NK-92 (cell line): ENCODE data around the gene S100A11.

Experiments
- DNase-seq: peaks from one replicate; lab custom pipeline; 2025; ENCODE audit not compliant: unreplicated experiment; lab: John Stamatoyannopoulos, UW

S100A11 gene

DNA sequence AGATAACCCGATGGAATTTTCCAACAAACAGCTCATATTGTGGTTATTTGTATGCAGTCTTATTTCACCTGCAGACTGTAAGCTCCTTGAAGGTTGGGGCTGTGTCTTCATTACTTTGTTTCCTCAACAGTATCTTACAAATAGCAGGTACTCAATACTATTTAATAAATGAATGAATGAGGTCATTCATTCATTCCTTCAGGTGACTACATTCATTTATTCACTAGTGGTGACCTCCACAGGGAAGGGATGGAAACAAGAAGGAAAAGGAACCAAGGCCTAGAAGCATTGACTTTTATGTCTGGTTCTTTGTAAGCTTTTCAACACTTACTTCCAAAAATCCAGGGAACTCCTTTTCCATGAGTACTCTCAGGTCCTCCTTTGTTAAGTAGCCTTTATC, 51.0 kb downstream of the S100A11 start:
- no peak for DNase-seq

DNA sequence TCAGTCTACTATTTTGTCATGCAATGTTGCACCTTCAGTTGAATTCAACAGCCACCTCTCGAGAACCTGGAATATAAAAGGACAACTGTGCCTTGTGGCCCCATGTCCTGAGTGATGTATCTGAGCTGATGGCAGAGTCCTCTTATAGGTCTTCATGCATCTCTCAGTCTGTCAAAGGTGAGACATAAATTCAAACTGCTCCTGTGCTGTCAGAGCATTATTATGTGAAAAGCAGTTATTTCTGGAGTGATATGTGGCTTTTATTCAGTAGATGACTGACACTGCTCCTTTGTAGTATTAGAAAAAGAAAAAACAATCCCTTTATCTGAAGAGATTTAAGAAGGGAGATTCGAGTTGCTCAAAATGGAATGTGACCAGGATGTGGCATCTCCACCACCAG, 51.5 kb downstream of the S100A11 start:
- DNase-seq, result no peak

DNA sequence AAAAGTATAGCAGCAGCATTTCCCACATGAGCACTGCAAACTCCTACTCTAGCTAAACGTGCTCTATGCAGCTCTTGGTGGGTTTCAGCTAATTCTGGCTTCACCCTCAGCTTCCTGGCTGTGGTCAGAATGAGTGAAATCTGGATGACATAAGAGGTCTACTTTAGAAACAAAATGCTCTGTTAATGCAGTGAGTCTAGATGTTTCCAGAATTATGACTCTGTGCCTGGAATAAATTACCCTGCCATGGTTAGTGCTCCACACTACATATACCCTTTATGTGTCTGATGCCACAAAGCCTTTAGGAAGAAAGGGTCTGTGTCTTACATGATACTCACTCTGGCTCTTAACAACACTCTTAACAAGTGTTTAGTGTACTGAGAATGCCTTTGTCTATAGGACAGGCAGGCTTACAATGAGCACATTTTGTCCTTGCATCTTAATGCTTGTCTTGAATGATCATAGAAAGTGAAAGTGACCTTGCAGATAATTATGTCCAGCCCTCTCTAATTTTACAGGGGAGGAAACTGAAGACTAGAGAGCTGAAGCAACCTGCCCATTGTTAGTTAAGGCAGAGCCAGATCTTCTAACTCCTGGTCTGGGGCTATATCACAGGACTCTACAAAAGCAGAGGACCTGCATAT, 52.4 kb downstream of the S100A11 start:
- DNase-seq, result no peak
